GM12891 (cell line): Measurements from ENCODE around the gene ARHGAP20.

ENCODE experiments used
- POLR2A ChIP-seq: IDR thresholded peaks from 2 replicates; pipeline ENCODE4 v1.6.1; 2011; ENCODE audit warnings: low read depth, low read length, control low read depth
- POLR2AphosphoS5 ChIP-seq: IDR thresholded peaks from 2 replicates; pipeline ENCODE4 v1.6.1; 2011; ENCODE audit warnings: low read depth, low read length, control low read depth
- POU2F2 ChIP-seq: IDR thresholded peaks from 2 replicates; pipeline ENCODE4 v1.6.1; 2011; ENCODE audit warnings: low read depth, mild to moderate bottlenecking, control low read depth, low read length, moderate library complexity
- TAF1 ChIP-seq: IDR thresholded peaks from 2 replicates; pipeline ENCODE4 v1.6.1; 2011; ENCODE audit warnings: low read depth, low read length, control low read depth

- TF ChIP-seq POLR2A (no peak), TAF1 (no peak), POLR2AphosphoS5 (no peak), POU2F2 (no peak)
Measured at GRCh38 chr11:110716361-110716760, 4.1 kb upstream of the ARHGAP20 start.
